ENCODE measurements around the gene PSMD14. TPM values are rescaled to one million over a fixed set of nuclear protein-coding genes. Genes with fewer than 3 reads are reported as not detected.
"Not testable (repeated sequence)": the region's sequence is repeated elsewhere in the genome, so short reads cannot be mapped to it uniquely, and the experiment has no call there.

Gene PSMD14
- total and polyA plus RNA-seq, 2 donors (not counting 1 experiment from before 2014, with no cell fraction given) = 7.4 to 27.0 TPM

GRCh38 chr2:161337247-161337646 is 29.0 kb downstream of the PSMD14 start:
- ChIA-PET POLR2A (no interaction called here), CTCF (no interaction called here)
- DNase-seq (no peak), ATAC-seq (ENCODE audit: low read depth) (no peak)
- Histone ChIP-seq H3K36me3 (replicated peaks in 1 of 2; ENCODE audit: control extremely low read depth in 1 of 2, control insufficient read depth in 1 of 2, extremely low read depth in 1 of 2, insufficient read depth in 2 of 2, low read length in 1 of 2) (peaks cover 0 to 3% of the 10 kb centered on the region in 2 experiments), H3K9me3 (ENCODE audit: control extremely low read depth in 1 of 3, control insufficient read depth in 2 of 3, insufficient read depth in 1 of 3, low read length in 2 of 3) (peaks cover 0 to 9% (median 0%) of the 10 kb centered on the region in 3 donors), H3K4me3 (ENCODE audit: control extremely low read depth in 1 of 5, extremely low read depth in 1 of 5, insufficient read depth in 1 of 5, low read depth in 2 of 5, low read length in 4 of 5) (no peak overlapping the region), H3K27me3 (replicated peaks in 1 of 4; ENCODE audit: control extremely low read depth in 1 of 4, control insufficient read depth in 3 of 4, insufficient read depth in 4 of 4, low read length in 3 of 4) (no peaks in the 10 kb centered on the region), H3K27ac (ENCODE audit: low read length in 2 of 2) (no peak overlapping the region), H4K20me1 (ENCODE audit: control insufficient read depth, insufficient read depth, low read length, poor library complexity, severe bottlenecking) (peaks cover 8% of the 10 kb centered on the region), H3K4me1 (ENCODE audit: control insufficient read depth in 2 of 2, insufficient read depth in 2 of 2, low read length in 2 of 2) (no peaks in the 10 kb centered on the region), H3K9ac (ENCODE audit: low read length) (no peak overlapping the region), H2AFZ (ENCODE audit: insufficient read depth, low read depth, low read length, poor library complexity, severe bottlenecking) (no peak overlapping the region), H3K4me2 (replicated peaks; ENCODE audit: low read depth, low read length, poor library complexity, severe bottlenecking) (no peak overlapping the region), H3K79me2 (ENCODE audit: control insufficient read depth, insufficient read depth, low read length) (peaks cover 13% of the 10 kb centered on the region)
- TF ChIP-seq EZH2 (IDR thresholded peaks at IDR 0.05; ENCODE audit: borderline replicate concordance, insufficient read depth, low read depth, low read length, poor library complexity, severe bottlenecking) = no peak
- no peak for TF ChIP-seq CTCF (IDR thresholded peaks at IDR 0.05)
- no peak overlapping the region for H3K27ac Mint-ChIP-seq
- no CpG with 5 or more reads among the region's 1 CpG for WGBS (ENCODE audit: insufficient coverage)
- H3K4me1 Mint-ChIP-seq = peaks cover 7% of the 10 kb centered on the region
- H3K4me3 Mint-ChIP-seq = no peak overlapping the region
- intact Hi-C loops (cut with micrococcal nuclease) = no loop called here
- H3K9me3 Mint-ChIP-seq (ENCODE audit: insufficient read depth) = peaks cover 2% of the 10 kb centered on the region
- H3K27me3 Mint-ChIP-seq = no peaks in the 10 kb centered on the region

- H3K36me3 ChIP-seq (replicated peaks in 1 of 2; ENCODE audit: control extremely low read depth in 1 of 2, control insufficient read depth in 1 of 2, extremely low read depth in 1 of 2, insufficient read depth in 2 of 2, low read length in 1 of 2) = not testable (repeated sequence)
Measured at GRCh38 chr2:161339532-161339931, 31.3 kb downstream of the PSMD14 start.

GRCh38 chr2:161340930-161341413 is 32.7 kb downstream of the PSMD14 start:
- peak; percentile 21 for ATAC-seq (ENCODE audit: low read depth)

More at GRCh38 chr2:161339532-161339931, 31.3 kb downstream of the PSMD14 start:
- ATAC-seq (ENCODE audit: low read depth); H3K4me3 Mint-ChIP-seq; DNase-seq; POLR2A ChIA-PET; H3K9me3 Mint-ChIP-seq (ENCODE audit: insufficient read depth); H3K4me2 ChIP-seq (replicated peaks; ENCODE audit: low read depth, low read length, poor library complexity, severe bottlenecking); H4K20me1 ChIP-seq (ENCODE audit: control insufficient read depth, insufficient read depth, low read length, poor library complexity, severe bottlenecking); H3K9ac ChIP-seq (ENCODE audit: low read length); intact Hi-C loops (cut with micrococcal nuclease); H3K4me1 ChIP-seq (ENCODE audit: control insufficient read depth in 2 of 2, insufficient read depth in 2 of 2, low read length in 2 of 2); H3K27ac ChIP-seq (ENCODE audit: low read length in 2 of 2); H3K4me3 ChIP-seq (ENCODE audit: control extremely low read depth in 1 of 5, extremely low read depth in 1 of 5, insufficient read depth in 1 of 5, low read depth in 2 of 5, low read length in 4 of 5); H3K27me3 Mint-ChIP-seq; H3K27me3 ChIP-seq (replicated peaks in 1 of 4; ENCODE audit: control extremely low read depth in 1 of 4, control insufficient read depth in 3 of 4, insufficient read depth in 4 of 4, low read length in 3 of 4); H2AFZ ChIP-seq (ENCODE audit: insufficient read depth, low read depth, low read length, poor library complexity, severe bottlenecking); H3K27ac Mint-ChIP-seq: not testable (repeated sequence)
- Histone ChIP-seq H3K79me2 (ENCODE audit: control insufficient read depth, insufficient read depth, low read length) (peaks cover 17% of the 10 kb centered on the region), H3K9me3 (ENCODE audit: control extremely low read depth in 1 of 3, control insufficient read depth in 2 of 3, insufficient read depth in 1 of 3, low read length in 2 of 3) (peaks cover 0 to 14% (median 2%) of the 10 kb centered on the region in 3 donors)
- CTCF ChIA-PET = interaction anchor here (0.7 kb wide), 2 partner anchors 794 to 868 kb away, joined by 3 to 4 read pairs; no protein-coding TSS in a partner anchor
- peaks cover 13% of the 10 kb centered on the region for H3K4me1 Mint-ChIP-seq
- WGBS (ENCODE audit: insufficient coverage) = no CpG with 5 or more reads among the region's 3 CpGs

More at GRCh38 chr2:161340930-161341413, 32.7 kb downstream of the PSMD14 start:
- H3K4me2 ChIP-seq (replicated peaks; ENCODE audit: low read depth, low read length, poor library complexity, severe bottlenecking); H3K27ac ChIP-seq (ENCODE audit: low read length in 2 of 2); intact Hi-C loops (cut with micrococcal nuclease); H3K27me3 Mint-ChIP-seq; H3K4me3 ChIP-seq (ENCODE audit: control extremely low read depth in 1 of 5, extremely low read depth in 1 of 5, insufficient read depth in 1 of 5, low read depth in 2 of 5, low read length in 4 of 5); DNase-seq; H3K9me3 Mint-ChIP-seq (ENCODE audit: insufficient read depth); H3K27ac Mint-ChIP-seq; POLR2A ChIA-PET; H3K36me3 ChIP-seq (replicated peaks in 1 of 2; ENCODE audit: control extremely low read depth in 1 of 2, control insufficient read depth in 1 of 2, extremely low read depth in 1 of 2, insufficient read depth in 2 of 2, low read length in 1 of 2); CTCF ChIA-PET; H3K27me3 ChIP-seq (replicated peaks in 1 of 4; ENCODE audit: control extremely low read depth in 1 of 4, control insufficient read depth in 3 of 4, insufficient read depth in 4 of 4, low read length in 3 of 4); H2AFZ ChIP-seq (ENCODE audit: insufficient read depth, low read depth, low read length, poor library complexity, severe bottlenecking); H3K9ac ChIP-seq (ENCODE audit: low read length); H3K4me1 ChIP-seq (ENCODE audit: control insufficient read depth in 2 of 2, insufficient read depth in 2 of 2, low read length in 2 of 2); H4K20me1 ChIP-seq (ENCODE audit: control insufficient read depth, insufficient read depth, low read length, poor library complexity, severe bottlenecking); H3K4me3 Mint-ChIP-seq: not testable (repeated sequence)
- H3K79me2 ChIP-seq (ENCODE audit: control insufficient read depth, insufficient read depth, low read length) = peaks cover 30% of the 10 kb centered on the region
- no CpG with 5 or more reads among the region's 64 CpGs for WGBS (ENCODE audit: insufficient coverage)
- H3K9me3 ChIP-seq (ENCODE audit: control extremely low read depth in 1 of 3, control insufficient read depth in 2 of 3, insufficient read depth in 1 of 3, low read length in 2 of 3) = peaks cover 0 to 14% (median 2%) of the 10 kb centered on the region in 3 donors
- H3K4me1 Mint-ChIP-seq = peaks cover 16% of the 10 kb centered on the region

All from B cell (primary cell).